Brain pericyte (primary cell): Measurements from ENCODE around the gene FOS.
"Not testable (repeated sequence)": the region's sequence is repeated elsewhere in the genome, so short reads cannot be mapped to it uniquely, and the experiment has no call there.

ENCODE experiments used
- DNase-seq: peaks from one replicate; pipeline ENCODE4 v3.0.0-alpha.2; 2012; ENCODE audit warnings: low read depth, low spot score

The FOS gene

DNA sequence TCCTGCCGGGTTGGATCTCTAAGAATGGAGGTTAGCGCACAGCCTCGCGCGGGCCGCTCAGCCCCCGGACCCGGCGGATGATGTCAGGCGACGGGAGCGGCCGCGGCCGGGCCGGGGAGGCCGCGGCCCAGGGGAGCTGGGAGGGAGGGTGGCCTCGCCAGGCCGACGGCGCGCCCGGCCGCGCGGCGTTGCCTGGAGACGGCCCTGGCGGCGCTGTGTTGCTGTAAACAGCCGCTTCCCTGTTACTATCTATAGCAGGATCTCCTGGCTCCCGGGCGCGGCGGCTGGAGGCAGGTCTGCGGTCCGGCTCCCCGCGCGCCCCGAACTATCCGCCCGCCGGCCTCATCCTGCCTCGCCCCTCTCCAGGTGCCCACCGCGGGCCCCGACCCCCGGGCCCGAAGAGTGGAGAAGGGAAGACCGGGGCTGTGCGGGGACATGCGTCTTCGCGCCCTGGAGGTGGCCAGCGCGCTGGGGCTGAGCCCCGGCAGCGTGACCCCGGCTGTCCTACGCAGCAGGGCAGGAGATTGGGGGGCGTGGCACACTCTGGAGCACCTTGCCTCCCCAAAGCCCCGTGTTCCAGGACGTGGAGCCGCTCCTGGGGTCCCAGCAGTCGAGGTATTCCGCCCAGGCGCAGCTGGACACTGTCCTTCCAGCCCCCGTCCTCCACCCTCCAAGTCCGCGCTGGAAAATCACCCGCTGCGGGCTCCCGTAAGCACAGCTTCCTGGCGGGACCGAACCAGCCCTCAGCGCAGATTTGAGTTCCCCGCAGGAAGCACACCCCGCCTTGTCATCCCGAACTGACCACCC is 1.4 kb upstream of the FOS start:
- no peak for DNase-seq

DNA sequence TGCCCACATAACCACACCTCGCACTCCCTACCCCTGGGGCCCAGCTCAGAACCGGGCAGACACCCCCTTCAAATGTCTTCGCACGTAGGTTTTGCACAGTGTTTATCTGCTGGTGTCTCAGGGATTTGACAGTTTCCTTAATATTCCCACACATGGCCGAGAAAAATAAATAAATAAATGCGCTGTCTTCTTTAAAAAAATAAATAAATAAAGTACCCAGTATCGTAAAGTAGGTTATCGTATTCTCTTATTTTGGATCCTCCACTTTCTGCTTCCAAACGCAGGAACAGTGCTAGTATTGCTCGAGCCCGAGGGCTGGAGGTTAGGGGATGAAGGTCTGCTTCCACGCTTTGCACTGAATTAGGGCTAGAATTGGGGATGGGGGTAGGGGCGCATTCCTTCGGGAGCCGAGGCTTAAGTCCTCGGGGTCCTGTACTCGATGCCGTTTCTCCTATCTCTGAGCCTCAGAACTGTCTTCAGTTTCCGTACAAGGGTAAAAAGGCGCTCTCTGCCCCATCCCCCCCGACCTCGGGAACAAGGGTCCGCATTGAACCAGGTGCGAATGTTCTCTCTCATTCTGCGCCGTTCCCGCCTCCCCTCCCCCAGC is 710 bp upstream of the FOS start:
- no peak for DNase-seq

DNA sequence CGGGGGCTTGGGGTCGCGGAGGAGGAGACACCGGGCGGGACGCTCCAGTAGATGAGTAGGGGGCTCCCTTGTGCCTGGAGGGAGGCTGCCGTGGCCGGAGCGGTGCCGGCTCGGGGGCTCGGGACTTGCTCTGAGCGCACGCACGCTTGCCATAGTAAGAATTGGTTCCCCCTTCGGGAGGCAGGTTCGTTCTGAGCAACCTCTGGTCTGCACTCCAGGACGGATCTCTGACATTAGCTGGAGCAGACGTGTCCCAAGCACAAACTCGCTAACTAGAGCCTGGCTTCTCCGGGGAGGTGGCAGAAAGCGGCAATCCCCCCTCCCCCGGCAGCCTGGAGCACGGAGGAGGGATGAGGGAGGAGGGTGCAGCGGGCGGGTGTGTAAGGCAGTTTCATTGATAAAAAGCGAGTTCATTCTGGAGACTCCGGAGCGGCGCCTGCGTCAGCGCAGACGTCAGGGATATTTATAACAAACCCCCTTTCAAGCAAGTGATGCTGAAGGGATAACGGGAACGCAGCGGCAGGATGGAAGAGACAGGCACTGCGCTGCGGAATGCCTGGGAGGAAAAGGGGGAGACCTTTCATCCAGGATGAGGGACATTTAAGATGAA is 630 bp downstream of the FOS start:
- DNase-seq = no peak

DNA sequence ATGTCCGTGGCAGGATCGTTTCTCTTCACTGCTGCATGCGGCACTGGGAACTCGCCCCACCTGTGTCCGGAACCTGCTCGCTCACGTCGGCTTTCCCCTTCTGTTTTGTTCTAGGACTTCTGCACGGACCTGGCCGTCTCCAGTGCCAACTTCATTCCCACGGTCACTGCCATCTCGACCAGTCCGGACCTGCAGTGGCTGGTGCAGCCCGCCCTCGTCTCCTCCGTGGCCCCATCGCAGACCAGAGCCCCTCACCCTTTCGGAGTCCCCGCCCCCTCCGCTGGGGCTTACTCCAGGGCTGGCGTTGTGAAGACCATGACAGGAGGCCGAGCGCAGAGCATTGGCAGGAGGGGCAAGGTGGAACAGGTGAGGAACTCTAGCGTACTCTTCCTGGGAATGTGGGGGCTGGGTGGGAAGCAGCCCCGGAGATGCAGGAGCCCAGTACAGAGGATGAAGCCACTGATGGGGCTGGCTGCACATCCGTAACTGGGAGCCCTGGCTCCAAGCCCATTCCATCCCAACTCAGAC is 1.2 kb downstream of the FOS start:
- DNase-seq = no peak

DNA sequence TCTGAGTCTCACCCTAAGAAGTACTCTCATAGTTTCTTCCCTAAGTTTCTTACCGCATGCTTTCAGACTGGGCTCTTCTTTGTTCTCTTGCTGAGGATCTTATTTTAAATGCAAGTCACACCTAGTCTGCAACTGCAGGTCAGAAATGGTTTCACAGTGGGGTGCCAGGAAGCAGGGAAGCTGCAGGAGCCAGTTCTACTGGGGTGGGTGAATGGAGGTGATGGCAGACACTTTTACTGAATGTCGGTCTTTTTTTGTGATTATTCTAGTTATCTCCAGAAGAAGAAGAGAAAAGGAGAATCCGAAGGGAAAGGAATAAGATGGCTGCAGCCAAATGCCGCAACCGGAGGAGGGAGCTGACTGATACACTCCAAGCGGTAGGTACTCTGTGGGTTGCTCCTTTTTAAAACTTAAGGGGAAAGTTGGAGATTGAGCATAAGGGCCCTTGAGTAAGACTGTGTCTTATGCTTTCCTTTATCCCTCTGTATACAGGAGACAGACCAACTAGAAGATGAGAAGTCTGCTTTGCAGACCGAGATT is 1.7 kb downstream of the FOS start:
- DNase-seq = no peak

DNA sequence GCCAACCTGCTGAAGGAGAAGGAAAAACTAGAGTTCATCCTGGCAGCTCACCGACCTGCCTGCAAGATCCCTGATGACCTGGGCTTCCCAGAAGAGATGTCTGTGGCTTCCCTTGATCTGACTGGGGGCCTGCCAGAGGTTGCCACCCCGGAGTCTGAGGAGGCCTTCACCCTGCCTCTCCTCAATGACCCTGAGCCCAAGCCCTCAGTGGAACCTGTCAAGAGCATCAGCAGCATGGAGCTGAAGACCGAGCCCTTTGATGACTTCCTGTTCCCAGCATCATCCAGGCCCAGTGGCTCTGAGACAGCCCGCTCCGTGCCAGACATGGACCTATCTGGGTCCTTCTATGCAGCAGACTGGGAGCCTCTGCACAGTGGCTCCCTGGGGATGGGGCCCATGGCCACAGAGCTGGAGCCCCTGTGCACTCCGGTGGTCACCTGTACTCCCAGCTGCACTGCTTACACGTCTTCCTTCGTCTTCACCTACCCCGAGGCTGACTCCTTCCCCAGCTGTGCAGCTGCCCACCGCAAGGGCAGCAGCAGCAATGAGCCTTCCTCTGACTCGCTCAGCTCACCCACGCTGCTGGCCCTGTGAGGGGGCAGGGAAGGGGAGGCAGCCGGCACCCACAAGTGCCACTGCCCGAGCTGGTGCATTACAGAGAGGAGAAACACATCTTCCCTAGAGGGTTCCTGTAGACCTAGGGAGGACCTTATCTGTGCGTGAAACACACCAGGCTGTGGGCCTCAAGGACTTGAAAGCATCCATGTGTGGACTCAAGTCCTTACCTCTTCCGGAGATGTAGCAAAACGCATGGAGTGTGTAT is 2.4 kb downstream of the FOS start:
- no peak for DNase-seq

DNA sequence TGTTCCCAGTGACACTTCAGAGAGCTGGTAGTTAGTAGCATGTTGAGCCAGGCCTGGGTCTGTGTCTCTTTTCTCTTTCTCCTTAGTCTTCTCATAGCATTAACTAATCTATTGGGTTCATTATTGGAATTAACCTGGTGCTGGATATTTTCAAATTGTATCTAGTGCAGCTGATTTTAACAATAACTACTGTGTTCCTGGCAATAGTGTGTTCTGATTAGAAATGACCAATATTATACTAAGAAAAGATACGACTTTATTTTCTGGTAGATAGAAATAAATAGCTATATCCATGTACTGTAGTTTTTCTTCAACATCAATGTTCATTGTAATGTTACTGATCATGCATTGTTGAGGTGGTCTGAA is 3.0 kb downstream of the FOS start:
- DNase-seq = no peak

DNA sequence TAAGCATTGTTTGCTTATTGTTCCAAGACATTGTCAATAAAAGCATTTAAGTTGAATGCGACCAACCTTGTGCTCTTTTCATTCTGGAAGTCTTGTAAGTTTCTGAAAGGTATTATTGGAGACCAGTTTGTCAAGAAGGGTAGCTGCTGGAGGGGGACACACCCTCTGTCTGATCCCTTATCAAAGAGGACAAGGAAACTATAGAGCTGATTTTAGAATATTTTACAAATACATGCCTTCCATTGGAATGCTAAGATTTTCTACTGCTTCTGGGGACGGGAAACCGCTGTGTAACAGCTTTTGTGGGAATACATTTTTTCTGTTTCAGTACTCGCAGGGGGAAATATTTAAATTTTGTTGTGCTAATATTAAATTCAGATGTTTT is 3.5 kb downstream of the FOS start:
- no peak for DNase-seq

DNA sequence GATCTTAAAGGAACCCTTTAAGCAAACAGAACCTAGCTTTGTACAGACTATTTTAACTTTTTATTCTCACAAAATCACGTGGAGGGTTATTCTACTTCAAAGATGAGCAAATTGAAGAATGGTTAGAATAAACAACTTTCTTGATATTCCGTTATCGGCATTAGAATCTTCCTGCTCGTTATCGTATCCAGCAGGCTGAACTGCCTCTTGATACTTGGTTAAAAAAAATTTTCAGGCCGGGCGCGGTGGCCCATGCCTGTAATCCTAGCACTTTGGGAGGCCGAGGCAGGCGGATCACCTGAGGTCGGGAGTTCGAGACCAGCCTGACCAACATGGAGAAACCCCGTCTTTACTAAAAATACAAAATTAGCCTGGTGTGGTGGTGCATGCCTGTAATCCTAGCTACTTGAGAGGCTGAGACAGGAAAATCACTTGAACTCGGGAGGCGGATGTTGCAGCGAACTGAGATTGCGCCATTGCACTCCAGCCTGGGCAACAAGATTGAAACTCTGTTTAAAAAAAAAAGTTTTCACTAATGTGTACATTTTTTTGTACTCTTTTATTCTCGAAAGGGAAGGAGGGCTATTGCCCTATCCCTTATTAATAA is 4.0 kb downstream of the FOS start:
- DNase-seq = not testable (repeated sequence)

DNA sequence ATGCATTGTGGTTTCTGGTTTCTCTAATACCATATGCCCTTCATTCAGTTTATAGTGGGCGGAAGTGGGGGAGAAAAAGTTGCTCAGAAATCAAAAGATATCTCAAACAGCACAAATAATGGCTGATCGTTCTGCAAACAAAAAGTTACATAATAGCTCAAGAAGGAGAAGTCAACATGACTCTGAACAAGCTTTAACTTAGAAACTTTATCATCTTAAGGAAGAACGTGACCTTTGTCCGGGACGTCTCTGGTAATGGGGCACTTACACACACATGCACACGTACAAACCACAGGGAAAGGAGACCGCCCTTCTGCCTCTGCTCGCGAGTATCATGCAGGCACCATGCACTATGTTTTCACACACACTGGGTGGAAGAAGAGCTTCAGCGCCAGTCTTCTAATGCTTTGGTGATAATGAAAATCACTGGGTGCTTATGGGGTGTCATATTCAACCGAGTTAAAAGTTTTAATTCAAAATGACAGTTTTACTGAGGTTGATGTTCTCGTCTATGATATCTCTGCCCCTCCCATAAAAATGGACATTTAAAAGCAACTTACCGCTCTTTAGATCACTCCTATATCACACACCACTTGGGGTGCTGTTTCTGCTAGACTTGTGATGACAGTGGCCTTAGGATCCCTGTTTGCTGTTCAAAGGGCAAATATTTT is 4.7 kb downstream of the FOS start:
- no peak for DNase-seq

DNA sequence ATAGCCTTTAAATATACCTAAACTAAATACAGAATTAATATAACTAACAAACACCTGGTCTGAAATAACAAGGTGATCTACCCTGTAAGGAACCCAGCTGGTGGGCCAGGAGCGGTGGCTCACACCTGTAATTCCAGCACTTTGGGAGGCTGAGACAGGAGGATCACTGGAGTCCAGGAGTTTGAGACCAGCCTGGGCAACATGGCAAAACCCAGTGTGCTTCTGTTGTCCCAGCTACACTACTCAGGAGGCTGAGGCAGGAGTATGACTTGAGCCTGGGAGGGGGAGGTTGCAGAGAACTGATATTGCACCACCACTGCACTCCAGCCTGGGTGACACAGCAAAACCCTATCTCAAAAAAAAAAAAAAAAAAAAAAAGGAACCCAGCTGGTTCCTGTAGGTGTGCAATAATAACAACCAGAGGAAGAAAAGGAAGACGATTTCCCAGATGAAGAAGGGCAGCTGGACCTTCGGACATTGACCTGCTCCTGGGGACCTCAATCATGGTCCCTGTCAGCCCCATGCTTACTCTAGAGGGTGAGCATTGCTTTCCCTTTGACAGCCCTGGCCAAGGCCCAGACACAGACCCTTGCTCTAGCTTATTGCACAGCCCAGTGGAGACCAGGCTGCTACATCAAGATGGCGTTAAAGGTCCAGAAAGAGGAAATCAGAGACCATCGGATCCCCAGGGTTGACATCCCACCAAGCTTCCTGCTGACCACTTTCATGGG is 5.4 kb downstream of the FOS start:
- no peak for DNase-seq

DNA sequence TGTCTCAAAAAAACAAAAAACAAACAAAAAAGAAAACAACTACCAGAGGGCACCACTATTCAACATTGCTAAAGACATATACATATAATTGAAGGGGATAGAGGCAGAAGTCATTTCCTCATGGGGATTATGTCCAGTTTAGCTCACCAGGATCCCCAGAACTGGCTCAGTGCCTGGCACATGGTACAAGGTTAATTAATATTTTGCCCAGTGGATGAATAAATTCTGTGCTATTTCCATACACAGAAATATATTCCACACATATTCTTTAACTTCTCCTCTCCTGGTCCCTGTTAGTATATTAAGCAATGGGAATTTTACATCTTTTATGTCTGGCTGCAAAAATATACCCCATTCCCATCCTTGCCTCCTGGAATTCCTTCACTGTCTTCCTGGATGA is 6.7 kb downstream of the FOS start:
- DNase-seq = no peak

DNA sequence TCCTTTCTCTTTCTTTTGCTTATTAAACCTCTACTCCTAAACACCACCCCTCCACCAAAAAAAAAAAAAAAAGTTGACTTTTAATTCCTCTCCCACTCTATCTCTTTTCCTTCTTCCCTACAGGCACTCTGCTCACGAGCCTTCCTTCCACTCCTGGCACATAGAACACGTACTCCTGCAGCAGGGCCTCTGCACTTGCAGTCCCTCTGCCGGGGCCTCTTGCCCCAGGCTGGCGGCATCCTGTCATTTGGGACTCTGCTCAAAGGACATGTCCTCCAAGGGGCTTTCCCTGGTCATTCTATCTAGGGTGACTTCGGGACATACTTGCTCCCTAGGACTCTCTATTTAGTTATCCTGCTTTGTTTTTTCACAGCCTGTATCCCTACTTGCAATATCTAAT is 7.7 kb downstream of the FOS start:
- DNase-seq = no peak

DNA sequence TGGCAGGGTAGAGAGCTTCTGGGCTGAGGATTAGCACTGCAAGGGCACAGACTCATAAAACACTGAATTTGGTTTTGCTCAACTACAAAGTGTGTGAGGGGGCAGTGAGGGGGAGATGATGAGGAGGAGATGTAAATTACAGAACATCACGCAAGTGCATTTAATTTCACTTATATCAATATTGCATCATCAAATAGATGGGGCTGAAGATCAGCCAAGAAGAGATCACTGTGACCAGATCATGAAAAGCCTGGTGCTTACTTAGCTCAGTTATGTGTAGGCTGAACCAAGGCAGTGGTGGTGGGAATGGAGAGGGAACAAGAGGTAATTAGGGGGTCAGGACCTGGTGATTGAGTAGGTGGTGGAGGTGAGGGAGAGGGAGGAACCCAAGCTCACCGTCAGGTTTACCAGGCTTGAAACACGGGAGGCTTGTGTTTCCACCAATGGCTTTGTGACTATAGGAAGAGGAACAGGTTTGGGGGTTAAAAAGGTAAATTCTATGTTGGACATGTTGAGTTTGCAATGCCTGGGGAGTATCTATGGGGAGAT is 11.3 kb downstream of the FOS start:
- DNase-seq = no peak

DNA sequence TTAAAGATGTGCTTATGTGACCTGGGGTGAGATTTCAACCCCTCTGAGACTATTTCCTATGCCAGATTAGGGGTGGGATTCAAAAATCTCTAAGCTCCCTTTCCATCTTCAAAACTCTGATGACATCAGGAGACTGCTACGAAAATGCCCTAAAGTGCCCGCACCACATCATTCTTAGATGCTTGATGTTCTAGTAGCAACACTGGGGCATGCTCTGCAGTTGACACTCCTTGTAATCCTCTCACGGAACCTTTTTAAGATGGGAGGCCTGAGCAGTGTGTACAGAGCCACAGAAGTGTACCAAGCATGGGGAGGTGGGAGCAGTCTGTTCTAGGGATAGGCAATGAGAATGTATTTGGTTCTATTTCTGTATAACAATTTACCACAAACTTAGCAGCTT is 12.2 kb downstream of the FOS start:
- DNase-seq = no peak

DNA sequence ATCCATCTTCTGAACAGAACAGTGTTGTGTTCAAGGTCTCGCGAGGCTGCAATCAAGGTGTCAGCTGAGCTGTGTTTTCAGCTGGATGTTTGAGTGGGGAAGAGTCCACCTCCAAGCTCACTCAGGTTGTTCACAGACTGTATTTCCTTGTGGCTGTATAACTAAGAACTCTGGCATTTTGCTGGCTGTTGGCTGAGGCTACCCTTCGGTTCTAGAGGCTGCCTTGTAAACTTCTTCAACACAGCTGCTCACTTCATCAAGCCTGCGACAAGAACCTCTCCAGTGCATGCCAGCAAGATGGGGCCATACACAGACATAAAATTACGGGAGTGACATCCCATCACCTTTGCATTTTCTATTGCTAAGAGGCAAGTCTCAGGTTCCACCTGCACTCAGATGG is 12.7 kb downstream of the FOS start:
- DNase-seq = no peak

DNA sequence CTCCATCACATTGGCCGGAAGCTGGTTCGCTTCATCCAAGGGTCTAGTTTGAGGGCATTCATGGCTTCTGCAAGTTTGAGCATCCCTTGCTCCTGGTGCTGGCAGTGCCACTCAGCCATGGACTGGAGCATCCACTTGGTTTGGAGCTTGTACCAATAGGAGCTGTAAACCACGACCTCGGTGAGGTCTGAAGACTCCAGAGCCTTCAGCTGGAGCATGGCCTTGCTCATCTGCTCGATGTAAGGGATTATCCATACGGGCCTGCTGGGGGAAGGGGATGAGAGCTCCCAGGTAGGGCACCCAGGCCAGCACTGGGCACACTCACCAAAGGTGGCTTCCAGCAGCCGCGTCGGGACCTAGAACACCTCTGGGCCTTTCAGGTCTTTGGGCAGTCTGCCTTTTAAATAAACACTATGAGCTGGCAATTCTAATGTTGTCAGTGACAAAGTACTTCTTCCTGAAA is 13.5 kb downstream of the FOS start:
- no peak for DNase-seq

DNA sequence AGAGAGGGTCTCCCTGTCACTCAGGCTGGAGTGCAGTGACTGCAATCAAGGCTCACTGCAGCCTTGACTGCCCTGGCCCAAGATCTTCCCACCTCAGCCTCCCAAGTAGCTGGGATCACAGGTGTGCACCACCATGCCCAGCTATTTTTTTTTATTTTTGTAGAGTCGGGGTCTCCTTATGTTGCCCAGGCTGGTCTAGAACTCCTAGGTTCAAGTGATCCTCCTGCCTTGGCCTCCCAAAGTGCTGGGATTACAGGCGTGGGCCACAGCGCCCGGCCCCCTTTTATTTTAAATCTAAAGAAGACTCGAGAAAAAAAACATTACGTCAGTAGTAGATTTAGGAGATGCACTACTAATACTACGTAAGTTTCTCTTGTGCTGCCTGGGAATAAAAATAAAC is 14.3 kb downstream of the FOS start:
- DNase-seq = no peak

DNA sequence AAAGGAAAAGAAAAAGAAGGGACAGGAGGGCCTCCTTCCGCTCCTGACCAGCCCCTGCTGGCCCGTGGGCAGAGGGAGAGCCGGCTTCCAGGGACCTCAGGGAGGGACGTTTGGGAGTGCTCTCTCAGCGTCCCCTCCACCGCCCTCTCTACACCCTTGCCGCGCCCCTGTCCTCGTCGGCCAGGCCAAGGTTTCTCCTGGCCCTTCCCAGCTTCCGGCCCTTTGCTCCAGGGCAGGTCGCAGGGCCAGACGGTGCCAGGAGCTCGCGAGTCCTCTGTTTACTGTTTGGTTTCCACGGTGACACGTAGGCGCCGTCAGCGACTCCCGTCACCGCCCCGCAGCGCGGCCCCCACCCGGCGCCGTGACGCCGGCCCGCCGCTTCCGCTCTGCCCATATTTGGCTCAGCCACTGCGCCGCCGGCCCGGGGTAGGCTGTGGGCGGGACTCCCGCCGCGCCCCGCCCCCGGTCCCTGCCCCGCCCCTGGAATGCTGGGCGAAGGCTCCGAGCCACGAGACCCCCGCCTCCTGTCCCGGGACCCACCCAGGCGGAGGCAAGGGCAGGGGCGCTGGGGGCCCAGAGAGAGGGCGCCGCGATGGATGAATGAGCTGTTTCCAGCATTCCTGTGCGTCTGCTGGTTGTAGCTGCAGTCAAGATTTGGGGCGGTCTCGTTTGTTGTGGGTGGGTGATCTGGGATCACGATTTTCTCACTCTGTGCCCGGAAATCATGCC is 15.5 kb downstream of the FOS start:
- DNase-seq = no peak
